GM23338 (cell line): ENCODE measurements around the gene PFKFB3. TPM values are rescaled to one million over a fixed set of nuclear protein-coding genes. Genes with fewer than 3 reads are reported as not detected.

Experiments
- ATAC-seq: fragments of 200-7000 bp; cut with Tn5 transposase; 3 replicates; pipeline ENCODE4 v1.9.1; 2020
- DNase-seq: peaks from one replicate; pipeline ENCODE4 v3.0.0-alpha.2; 2015; ENCODE audit warnings: low spot score
- H2AFZ ChIP-seq: fragments of 200-600 bp; sonication (generic); 2 replicates; pipeline ENCODE4 v1.8.0; 2016; ENCODE audit warnings: antibody characterized with exemption, mild to moderate bottlenecking, moderate library complexity
- H3F3A ChIP-seq: fragments of 200-600 bp; sonication (generic); replicated peaks from 2 replicates; pipeline ENCODE4 v1.8.0; 2017; ENCODE audit warnings: antibody characterized with exemption, mixed run types, low read depth
- H3K27ac ChIP-seq: fragments of 200-600 bp; sonication (generic); 2 replicates; pipeline ENCODE4 v1.6.1; 2016; ENCODE audit warnings: low read depth
- H3K27me3 ChIP-seq: fragments of 200-600 bp; sonication (generic); 2 replicates; pipeline ENCODE4 v1.8.0; 2016; ENCODE audit warnings: mild to moderate bottlenecking, mixed run types, moderate library complexity; ENCODE audit not compliant: insufficient read depth
- H3K36me3 ChIP-seq: fragments of 200-600 bp; sonication (generic); 2 replicates; pipeline ENCODE4 v1.8.0; 2016; ENCODE audit warnings: mild to moderate bottlenecking; ENCODE audit not compliant: insufficient read depth
- H3K4me1 ChIP-seq: fragments of 200-600 bp; sonication (generic); 2 replicates; pipeline ENCODE4 v1.8.0; 2016; ENCODE audit warnings: mild to moderate bottlenecking, moderate library complexity; ENCODE audit not compliant: insufficient read depth
- H3K4me2 ChIP-seq: fragments of 200-600 bp; sonication (generic); 2 replicates; pipeline ENCODE4 v1.7.1; 2017; ENCODE audit warnings: mixed run types
- H3K4me3 ChIP-seq: fragments of 200-600 bp; sonication (generic); 2 replicates; pipeline ENCODE4 v1.6.1; 2016; ENCODE audit warnings: mixed run types
- H3K79me2 ChIP-seq: fragments of 200-600 bp; sonication (generic); replicated peaks from 2 replicates; pipeline ENCODE4 v1.8.0; 2017; ENCODE audit warnings: mild to moderate bottlenecking; ENCODE audit not compliant: insufficient read depth
- H3K9me2 ChIP-seq: fragments of 200-600 bp; sonication (generic); 2 replicates; pipeline ENCODE4 v1.8.0; 2017; ENCODE audit not compliant: insufficient read depth
- H4K20me1 ChIP-seq: fragments of 200-600 bp; sonication (generic); replicated peaks from 2 replicates; pipeline ENCODE4 v1.8.0; 2017; ENCODE audit warnings: mild to moderate bottlenecking; ENCODE audit not compliant: insufficient read depth
- H3K27ac Mint-ChIP-seq: 2 replicates; pipeline ENCODE4 v1.8.0; 2020; ENCODE audit warnings: inconsistent platforms, mild to moderate bottlenecking, moderate library complexity, mixed read lengths
- H3K27me3 Mint-ChIP-seq: 3 replicates; pipeline ENCODE4 v1.8.0; 2022; ENCODE audit warnings: low read depth, mild to moderate bottlenecking, moderate library complexity, mixed read lengths, inconsistent platforms; ENCODE audit not compliant: insufficient read depth, poor library complexity
- H3K36me3 Mint-ChIP-seq: 3 replicates; pipeline ENCODE4 v1.8.0; 2021; ENCODE audit warnings: low read depth, mild to moderate bottlenecking, inconsistent platforms, moderate library complexity, mixed read lengths
- H3K4me1 Mint-ChIP-seq: 3 replicates; pipeline ENCODE4 v1.8.0; 2020; ENCODE audit warnings: mild to moderate bottlenecking, inconsistent platforms, mixed read lengths
- H3K4me3 Mint-ChIP-seq: 3 replicates; pipeline ENCODE4 v1.8.0; 2021; ENCODE audit warnings: moderate library complexity, mild to moderate bottlenecking, inconsistent platforms, mixed read lengths
- H3K9me3 Mint-ChIP-seq: 3 replicates; pipeline ENCODE4 v1.8.0; 2020; ENCODE audit warnings: moderate library complexity, mild to moderate bottlenecking, inconsistent platforms, mixed read lengths
- CREB1 ChIP-seq: fragments of 250-450 bp; sonication (Bioruptor Pico); IDR thresholded peaks from 2 replicates; pipeline ENCODE4 v1.5.0; 2020; ENCODE audit warnings: low read depth, mild to moderate bottlenecking, moderate library complexity
- EZH2 ChIP-seq: fragments of 200-600 bp; sonication (generic); IDR thresholded peaks from one replicate; pipeline ENCODE4 v1.8.0; 2017; ENCODE audit warnings: antibody characterized with exemption, mild to moderate bottlenecking, low read depth; ENCODE audit not compliant: unreplicated experiment
- JUNB ChIP-seq: IDR thresholded peaks from one replicate; pipeline ENCODE4 v1.6.1; 2016; ENCODE audit warnings: antibody characterized with exemption; ENCODE audit not compliant: unreplicated experiment
- POLR2AphosphoS5 ChIP-seq: IDR thresholded peaks from 2 replicates; pipeline ENCODE4 v1.6.1; 2016; ENCODE audit warnings: antibody characterized with exemption, low read depth
- STAT1 ChIP-seq: IDR thresholded peaks from one replicate; pipeline ENCODE4 v1.6.1; 2016; ENCODE audit warnings: antibody characterized with exemption; ENCODE audit not compliant: unreplicated experiment
- ZNF114 ChIP-seq: fragments of 250-450 bp; sonication (Bioruptor Pico); IDR thresholded peaks from 2 replicates; pipeline ENCODE4 v1.5.0; 2020; ENCODE audit warnings: mild to moderate bottlenecking, moderate library complexity
- ZNF331 ChIP-seq: fragments of 250-450 bp; sonication (Bioruptor Pico); IDR thresholded peaks from 2 replicates; pipeline ENCODE4 v1.5.0; 2020; ENCODE audit warnings: low read depth, mild to moderate bottlenecking, moderate library complexity
- polyA plus RNA-seq: library from polyadenylated mRNA; unstranded; fragments of >200 nt; fragmentation: Nextera tagmentation; extraction: Ambion mirVana; gene quantifications from 2 replicates; pipeline ENCODE4 v1.2.1, GENCODE V29; 2016
- total RNA-seq: library from RNA; depleted of rRNA; stranded (reverse); fragments of >200 nt; shearing (Covaris generic); gene quantifications from 2 replicates; pipeline ENCODE4 v1.2.3, GENCODE V29; 2014
- TF ChIP-seq, protein P1 (sequence below), 2 experiments: fragments of 200-600 bp in 1 of 2; sonication (generic) in 1 of 2; conservative IDR thresholded peaks; 2 replicates each; pipeline versions ENCODE4 v1.5.1 to v1.6.1; 2016 to 2017; ENCODE audit warnings: antibody characterized with exemption in 2 of 2, low read depth in 2 of 2, mild to moderate bottlenecking in 2 of 2, moderate library complexity in 1 of 2
- TF ChIP-seq, protein P2 (sequence below): IDR thresholded peaks from one replicate; pipeline ENCODE4 v1.6.1; 2018; ENCODE audit warnings: antibody characterized with exemption; ENCODE audit not compliant: unreplicated experiment
- TF ChIP-seq, protein P3 (sequence below): fragments of 250-450 bp; sonication (Bioruptor Pico); IDR thresholded peaks from 2 replicates; pipeline ENCODE4 v1.5.0; 2020; ENCODE audit warnings: mild to moderate bottlenecking, moderate library complexity

The PFKFB3 gene
- total and polyA plus RNA-seq, 2 experiments from 2014 or later: 9.5 to 26.8 TPM

DNA sequence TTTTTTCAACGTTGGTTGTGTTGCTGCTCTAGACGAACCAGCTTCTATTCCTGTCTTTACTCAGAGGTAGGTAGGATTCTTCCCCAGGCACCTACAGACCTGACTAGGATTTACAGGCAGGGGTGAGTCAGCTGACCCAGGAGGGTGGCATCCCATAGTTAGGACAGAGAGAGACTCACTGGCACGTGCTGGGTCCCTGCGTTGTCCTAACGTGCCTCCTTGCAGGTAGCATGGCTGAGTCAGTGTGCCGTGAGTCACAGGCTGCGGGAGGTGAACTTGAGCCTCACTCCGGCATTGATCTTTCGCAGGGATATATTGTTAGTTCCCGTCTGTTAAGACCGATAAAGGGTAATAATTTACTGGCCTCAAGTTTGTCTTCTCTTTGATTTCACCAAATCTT lies 96.5 kb downstream of the PFKFB3 start:
- TF ChIP-seq ZNF331 (CRISPR knock-in tag) (no peak), ZNF114 (CRISPR knock-in tag) (no peak), POLR2AphosphoS5 (no peak), JUNB (no peak), CREB1 (no peak), STAT1 (no peak), EZH2 (no peak)
- TF ChIP-seq, protein P1, sequence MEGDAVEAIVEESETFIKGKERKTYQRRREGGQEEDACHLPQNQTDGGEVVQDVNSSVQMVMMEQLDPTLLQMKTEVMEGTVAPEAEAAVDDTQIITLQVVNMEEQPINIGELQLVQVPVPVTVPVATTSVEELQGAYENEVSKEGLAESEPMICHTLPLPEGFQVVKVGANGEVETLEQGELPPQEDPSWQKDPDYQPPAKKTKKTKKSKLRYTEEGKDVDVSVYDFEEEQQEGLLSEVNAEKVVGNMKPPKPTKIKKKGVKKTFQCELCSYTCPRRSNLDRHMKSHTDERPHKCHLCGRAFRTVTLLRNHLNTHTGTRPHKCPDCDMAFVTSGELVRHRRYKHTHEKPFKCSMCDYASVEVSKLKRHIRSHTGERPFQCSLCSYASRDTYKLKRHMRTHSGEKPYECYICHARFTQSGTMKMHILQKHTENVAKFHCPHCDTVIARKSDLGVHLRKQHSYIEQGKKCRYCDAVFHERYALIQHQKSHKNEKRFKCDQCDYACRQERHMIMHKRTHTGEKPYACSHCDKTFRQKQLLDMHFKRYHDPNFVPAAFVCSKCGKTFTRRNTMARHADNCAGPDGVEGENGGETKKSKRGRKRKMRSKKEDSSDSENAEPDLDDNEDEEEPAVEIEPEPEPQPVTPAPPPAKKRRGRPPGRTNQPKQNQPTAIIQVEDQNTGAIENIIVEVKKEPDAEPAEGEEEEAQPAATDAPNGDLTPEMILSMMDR (conservative IDR thresholded peaks at IDR 0.05; ENCODE audit: low read depth in 2 of 2): no peak
- TF ChIP-seq, protein P2, sequence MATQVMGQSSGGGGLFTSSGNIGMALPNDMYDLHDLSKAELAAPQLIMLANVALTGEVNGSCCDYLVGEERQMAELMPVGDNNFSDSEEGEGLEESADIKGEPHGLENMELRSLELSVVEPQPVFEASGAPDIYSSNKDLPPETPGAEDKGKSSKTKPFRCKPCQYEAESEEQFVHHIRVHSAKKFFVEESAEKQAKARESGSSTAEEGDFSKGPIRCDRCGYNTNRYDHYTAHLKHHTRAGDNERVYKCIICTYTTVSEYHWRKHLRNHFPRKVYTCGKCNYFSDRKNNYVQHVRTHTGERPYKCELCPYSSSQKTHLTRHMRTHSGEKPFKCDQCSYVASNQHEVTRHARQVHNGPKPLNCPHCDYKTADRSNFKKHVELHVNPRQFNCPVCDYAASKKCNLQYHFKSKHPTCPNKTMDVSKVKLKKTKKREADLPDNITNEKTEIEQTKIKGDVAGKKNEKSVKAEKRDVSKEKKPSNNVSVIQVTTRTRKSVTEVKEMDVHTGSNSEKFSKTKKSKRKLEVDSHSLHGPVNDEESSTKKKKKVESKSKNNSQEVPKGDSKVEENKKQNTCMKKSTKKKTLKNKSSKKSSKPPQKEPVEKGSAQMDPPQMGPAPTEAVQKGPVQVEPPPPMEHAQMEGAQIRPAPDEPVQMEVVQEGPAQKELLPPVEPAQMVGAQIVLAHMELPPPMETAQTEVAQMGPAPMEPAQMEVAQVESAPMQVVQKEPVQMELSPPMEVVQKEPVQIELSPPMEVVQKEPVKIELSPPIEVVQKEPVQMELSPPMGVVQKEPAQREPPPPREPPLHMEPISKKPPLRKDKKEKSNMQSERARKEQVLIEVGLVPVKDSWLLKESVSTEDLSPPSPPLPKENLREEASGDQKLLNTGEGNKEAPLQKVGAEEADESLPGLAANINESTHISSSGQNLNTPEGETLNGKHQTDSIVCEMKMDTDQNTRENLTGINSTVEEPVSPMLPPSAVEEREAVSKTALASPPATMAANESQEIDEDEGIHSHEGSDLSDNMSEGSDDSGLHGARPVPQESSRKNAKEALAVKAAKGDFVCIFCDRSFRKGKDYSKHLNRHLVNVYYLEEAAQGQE: no peak
- TF ChIP-seq, protein P3, sequence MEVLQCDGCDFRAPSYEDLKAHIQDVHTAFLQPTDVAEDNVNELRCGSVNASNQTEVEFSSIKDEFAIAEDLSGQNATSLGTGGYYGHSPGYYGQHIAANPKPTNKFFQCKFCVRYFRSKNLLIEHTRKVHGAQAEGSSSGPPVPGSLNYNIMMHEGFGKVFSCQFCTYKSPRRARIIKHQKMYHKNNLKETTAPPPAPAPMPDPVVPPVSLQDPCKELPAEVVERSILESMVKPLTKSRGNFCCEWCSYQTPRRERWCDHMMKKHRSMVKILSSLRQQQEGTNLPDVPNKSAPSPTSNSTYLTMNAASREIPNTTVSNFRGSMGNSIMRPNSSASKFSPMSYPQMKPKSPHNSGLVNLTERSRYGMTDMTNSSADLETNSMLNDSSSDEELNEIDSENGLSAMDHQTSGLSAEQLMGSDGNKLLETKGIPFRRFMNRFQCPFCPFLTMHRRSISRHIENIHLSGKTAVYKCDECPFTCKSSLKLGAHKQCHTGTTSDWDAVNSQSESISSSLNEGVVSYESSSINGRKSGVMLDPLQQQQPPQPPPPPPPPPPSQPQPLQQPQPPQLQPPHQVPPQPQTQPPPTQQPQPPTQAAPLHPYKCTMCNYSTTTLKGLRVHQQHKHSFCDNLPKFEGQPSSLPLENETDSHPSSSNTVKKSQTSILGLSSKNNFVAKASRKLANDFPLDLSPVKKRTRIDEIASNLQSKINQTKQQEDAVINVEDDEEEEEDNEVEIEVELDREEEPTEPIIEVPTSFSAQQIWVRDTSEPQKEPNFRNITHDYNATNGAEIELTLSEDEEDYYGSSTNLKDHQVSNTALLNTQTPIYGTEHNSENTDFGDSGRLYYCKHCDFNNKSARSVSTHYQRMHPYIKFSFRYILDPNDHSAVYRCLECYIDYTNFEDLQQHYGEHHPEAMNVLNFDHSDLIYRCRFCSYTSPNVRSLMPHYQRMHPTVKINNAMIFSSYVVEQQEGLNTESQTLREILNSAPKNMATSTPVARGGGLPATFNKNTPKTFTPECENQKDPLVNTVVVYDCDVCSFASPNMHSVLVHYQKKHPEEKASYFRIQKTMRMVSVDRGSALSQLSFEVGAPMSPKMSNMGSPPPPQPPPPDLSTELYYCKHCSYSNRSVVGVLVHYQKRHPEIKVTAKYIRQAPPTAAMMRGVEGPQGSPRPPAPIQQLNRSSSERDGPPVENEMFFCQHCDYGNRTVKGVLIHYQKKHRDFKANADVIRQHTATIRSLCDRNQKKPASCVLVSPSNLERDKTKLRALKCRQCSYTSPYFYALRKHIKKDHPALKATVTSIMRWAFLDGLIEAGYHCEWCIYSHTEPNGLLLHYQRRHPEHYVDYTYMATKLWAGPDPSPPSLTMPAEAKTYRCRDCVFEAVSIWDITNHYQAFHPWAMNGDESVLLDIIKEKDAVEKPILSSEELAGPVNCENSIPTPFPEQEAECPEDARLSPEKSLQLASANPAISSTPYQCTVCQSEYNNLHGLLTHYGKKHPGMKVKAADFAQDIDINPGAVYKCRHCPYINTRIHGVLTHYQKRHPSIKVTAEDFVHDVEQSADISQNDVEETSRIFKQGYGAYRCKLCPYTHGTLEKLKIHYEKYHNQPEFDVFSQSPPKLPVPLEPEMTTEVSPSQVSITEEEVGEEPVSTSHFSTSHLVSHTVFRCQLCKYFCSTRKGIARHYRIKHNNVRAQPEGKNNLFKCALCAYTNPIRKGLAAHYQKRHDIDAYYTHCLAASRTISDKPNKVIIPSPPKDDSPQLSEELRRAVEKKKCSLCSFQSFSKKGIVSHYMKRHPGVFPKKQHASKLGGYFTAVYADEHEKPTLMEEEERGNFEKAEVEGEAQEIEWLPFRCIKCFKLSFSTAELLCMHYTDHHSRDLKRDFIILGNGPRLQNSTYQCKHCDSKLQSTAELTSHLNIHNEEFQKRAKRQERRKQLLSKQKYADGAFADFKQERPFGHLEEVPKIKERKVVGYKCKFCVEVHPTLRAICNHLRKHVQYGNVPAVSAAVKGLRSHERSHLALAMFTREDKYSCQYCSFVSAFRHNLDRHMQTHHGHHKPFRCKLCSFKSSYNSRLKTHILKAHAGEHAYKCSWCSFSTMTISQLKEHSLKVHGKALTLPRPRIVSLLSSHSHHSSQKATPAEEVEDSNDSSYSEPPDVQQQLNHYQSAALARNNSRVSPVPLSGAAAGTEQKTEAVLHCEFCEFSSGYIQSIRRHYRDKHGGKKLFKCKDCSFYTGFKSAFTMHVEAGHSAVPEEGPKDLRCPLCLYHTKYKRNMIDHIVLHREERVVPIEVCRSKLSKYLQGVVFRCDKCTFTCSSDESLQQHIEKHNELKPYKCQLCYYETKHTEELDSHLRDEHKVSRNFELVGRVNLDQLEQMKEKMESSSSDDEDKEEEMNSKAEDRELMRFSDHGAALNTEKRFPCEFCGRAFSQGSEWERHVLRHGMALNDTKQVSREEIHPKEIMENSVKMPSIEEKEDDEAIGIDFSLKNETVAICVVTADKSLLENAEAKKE (CRISPR knock-in tag): no peak
- Mint-ChIP-seq H3K4me1 (peaks cover 3% of the 10 kb centered on the region; the same call in 1 of the 3 replicates), H3K9me3 (no peaks in the 10 kb centered on the region; the same call in 2 of the 3 replicates), H3K27ac (no peak overlapping the region), H3K4me3 (no peak overlapping the region), H3K27me3 (no peaks in the 10 kb centered on the region), H3K36me3 (no peaks in the 10 kb centered on the region)
- ATAC-seq: peak; percentile 42; the same call in 1 of the 3 replicates
- no peaks in the 10 kb centered on the region for H4K20me1 ChIP-seq
- DNase-seq: no peak
- H3F3A ChIP-seq: no peaks in the 10 kb centered on the region
- H3K36me3 ChIP-seq: no peaks in the 10 kb centered on the region
- H2AFZ ChIP-seq: no peak overlapping the region
- no peak overlapping the region for H3K27ac ChIP-seq
- H3K9me2 ChIP-seq: peaks cover 5% of the 10 kb centered on the region; the same call in 1 of the 2 replicates
- H3K79me2 ChIP-seq: no peaks in the 10 kb centered on the region
- H3K27me3 ChIP-seq: no peaks in the 10 kb centered on the region
- no peak overlapping the region for H3K4me2 ChIP-seq
- H3K4me3 ChIP-seq: no peak overlapping the region
- no peaks in the 10 kb centered on the region for H3K4me1 ChIP-seq
